Measurements from ENCODE around the gene KISS1. TPM values are rescaled to one million over a fixed set of nuclear protein-coding genes. Genes with fewer than 3 reads are reported as not detected.

Gene KISS1
- total RNA-seq, 1 donor from 2014 or later, result not detected

- DNase-seq (ENCODE audit: low spot score, unreplicated experiment), result no peak
- no peaks in the 10 kb centered on the region for H3K36me3 Mint-ChIP-seq (ENCODE audit: insufficient read depth)
- H3K9me3 Mint-ChIP-seq (ENCODE audit: low read depth), result no peaks in the 10 kb centered on the region
- peak overlapping the region; percentile 12 for H3K4me3 Mint-ChIP-seq (ENCODE audit: low read depth)
- H3K27ac Mint-ChIP-seq, result no peak overlapping the region
- H3K27me3 Mint-ChIP-seq, result peaks cover 66% of the 10 kb centered on the region
- peaks cover 6% of the 10 kb centered on the region for H3K4me1 Mint-ChIP-seq (ENCODE audit: low read depth)
- TF ChIP-seq, protein P1, sequence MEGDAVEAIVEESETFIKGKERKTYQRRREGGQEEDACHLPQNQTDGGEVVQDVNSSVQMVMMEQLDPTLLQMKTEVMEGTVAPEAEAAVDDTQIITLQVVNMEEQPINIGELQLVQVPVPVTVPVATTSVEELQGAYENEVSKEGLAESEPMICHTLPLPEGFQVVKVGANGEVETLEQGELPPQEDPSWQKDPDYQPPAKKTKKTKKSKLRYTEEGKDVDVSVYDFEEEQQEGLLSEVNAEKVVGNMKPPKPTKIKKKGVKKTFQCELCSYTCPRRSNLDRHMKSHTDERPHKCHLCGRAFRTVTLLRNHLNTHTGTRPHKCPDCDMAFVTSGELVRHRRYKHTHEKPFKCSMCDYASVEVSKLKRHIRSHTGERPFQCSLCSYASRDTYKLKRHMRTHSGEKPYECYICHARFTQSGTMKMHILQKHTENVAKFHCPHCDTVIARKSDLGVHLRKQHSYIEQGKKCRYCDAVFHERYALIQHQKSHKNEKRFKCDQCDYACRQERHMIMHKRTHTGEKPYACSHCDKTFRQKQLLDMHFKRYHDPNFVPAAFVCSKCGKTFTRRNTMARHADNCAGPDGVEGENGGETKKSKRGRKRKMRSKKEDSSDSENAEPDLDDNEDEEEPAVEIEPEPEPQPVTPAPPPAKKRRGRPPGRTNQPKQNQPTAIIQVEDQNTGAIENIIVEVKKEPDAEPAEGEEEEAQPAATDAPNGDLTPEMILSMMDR (IDR thresholded peaks at IDR 0.05; ENCODE audit: unreplicated experiment), result no peak
Observed at GRCh38 chr1:204188959-204189639, 7.2 kb downstream of the KISS1 start.

GRCh38 chr1:204186597-204186996 lies 9.7 kb downstream of the KISS1 start:
- H3K4me3 Mint-ChIP-seq (ENCODE audit: low read depth), result no peak overlapping the region
- TF ChIP-seq, protein P1 (IDR thresholded peaks at IDR 0.05; ENCODE audit: unreplicated experiment), result no peak
- H3K4me1 Mint-ChIP-seq (ENCODE audit: low read depth), result peaks cover 6% of the 10 kb centered on the region
- no peak overlapping the region for H3K27ac Mint-ChIP-seq
- H3K9me3 Mint-ChIP-seq (ENCODE audit: low read depth), result no peaks in the 10 kb centered on the region
- DNase-seq (ENCODE audit: low spot score, unreplicated experiment), result no peak
- H3K36me3 Mint-ChIP-seq (ENCODE audit: insufficient read depth), result no peaks in the 10 kb centered on the region
- H3K27me3 Mint-ChIP-seq, result peaks cover 47% of the 10 kb centered on the region

- Mint-ChIP-seq H3K27ac (no peak overlapping the region), H3K36me3 (ENCODE audit: insufficient read depth) (no peaks in the 10 kb centered on the region), H3K4me3 (ENCODE audit: low read depth) (no peak overlapping the region), H3K27me3 (peaks cover 14% of the 10 kb centered on the region), H3K4me1 (ENCODE audit: low read depth) (no peaks in the 10 kb centered on the region), H3K9me3 (ENCODE audit: low read depth) (no peaks in the 10 kb centered on the region)
- TF ChIP-seq, protein P1 (IDR thresholded peaks at IDR 0.05; ENCODE audit: unreplicated experiment), result no peak
- no peak for DNase-seq (ENCODE audit: low spot score, unreplicated experiment)
Observed at GRCh38 chr1:204181116-204181515, 15.2 kb downstream of the KISS1 start.

GRCh38 chr1:204180133-204180532 lies 16.2 kb downstream of the KISS1 start:
- Mint-ChIP-seq H3K4me3 (ENCODE audit: low read depth) (no peak overlapping the region), H3K27ac (no peak overlapping the region), H3K4me1 (ENCODE audit: low read depth) (no peaks in the 10 kb centered on the region), H3K36me3 (ENCODE audit: insufficient read depth) (no peaks in the 10 kb centered on the region), H3K9me3 (ENCODE audit: low read depth) (no peaks in the 10 kb centered on the region), H3K27me3 (peaks cover 14% of the 10 kb centered on the region)
- DNase-seq (ENCODE audit: low spot score, unreplicated experiment), result no peak
- TF ChIP-seq, protein P1 (IDR thresholded peaks at IDR 0.05; ENCODE audit: unreplicated experiment), result no peak

- no peak overlapping the region for H3K4me3 Mint-ChIP-seq (ENCODE audit: low read depth)
- TF ChIP-seq, protein P1 (IDR thresholded peaks at IDR 0.05; ENCODE audit: unreplicated experiment), result no peak
- no peaks in the 10 kb centered on the region for H3K4me1 Mint-ChIP-seq (ENCODE audit: low read depth)
- H3K36me3 Mint-ChIP-seq (ENCODE audit: insufficient read depth), result no peaks in the 10 kb centered on the region
- no peaks in the 10 kb centered on the region for H3K9me3 Mint-ChIP-seq (ENCODE audit: low read depth)
- DNase-seq (ENCODE audit: low spot score, unreplicated experiment), result no peak
- no peak overlapping the region for H3K27ac Mint-ChIP-seq
- peaks cover 14% of the 10 kb centered on the region for H3K27me3 Mint-ChIP-seq
Observed at GRCh38 chr1:204178487-204179281, 17.6 kb downstream of the KISS1 start.

Measured in progenitor cell of endocrine pancreas (in vitro differentiated cells).